Transverse colon (tissue), 4 donors: ENCODE results near the gene DPH1. TPM values are rescaled to one million over a fixed set of nuclear protein-coding genes. Genes with fewer than 3 reads are reported as not detected.

Source experiments
- DNase-seq: peaks from one replicate; pipeline ENCODE4 v3.0.0-alpha.2; 2019
- H3K27ac ChIP-seq, 4 donors: fragments of 200-600 bp; sonication (generic); 2 replicates each; pipeline ENCODE4 v1.5.1; 2016 to 2018; ENCODE audit warnings: inconsistent platforms in 4 of 4
- H3K27me3 ChIP-seq: fragments of 200-600 bp; sonication (generic); 2 replicates; pipeline ENCODE4 v1.5.1; 2017; ENCODE audit warnings: inconsistent platforms
- H3K36me3 ChIP-seq, 4 donors: fragments of 200-600 bp; sonication (generic); 2 replicates each; pipeline ENCODE4 v1.5.1; 2017 to 2019; ENCODE audit warnings: inconsistent platforms in 4 of 4
- H3K4me1 ChIP-seq, 4 donors: fragments of 200-600 bp; sonication (generic); 2 replicates each; pipeline ENCODE4 v1.5.1; 2017 to 2020; ENCODE audit warnings: inconsistent platforms in 4 of 4
- H3K4me3 ChIP-seq, 4 donors: fragments of 200-600 bp; sonication (generic); 1 replicate in 1 of 4; 2 replicates in 3 of 4; pipeline versions ENCODE4 v1.5.1 to v1.6.1; 2017 to 2019; ENCODE audit warnings: inconsistent platforms in 4 of 4
- H3K9me3 ChIP-seq, 2 donors: fragments of 200-600 bp; sonication (generic); 2 replicates each; pipeline ENCODE4 v1.5.1; 2017 to 2019; ENCODE audit warnings: inconsistent platforms in 2 of 2
- EP300 ChIP-seq: sonication (generic); formaldehyde crosslinking; IDR thresholded peaks from one replicate; pipeline ENCODE4 v1.6.1; 2017; ENCODE audit warnings: antibody characterized with exemption, low read depth
- POLR2A ChIP-seq: fragments of 450-650 bp; IDR thresholded peaks from one replicate; pipeline ENCODE4 v1.6.1; 2016; ENCODE audit warnings: antibody characterized with exemption, mild to moderate bottlenecking, moderate library complexity
- POLR2AphosphoS5 ChIP-seq, 3 donors: sonication (generic); formaldehyde crosslinking; IDR thresholded peaks; one replicate each; pipeline ENCODE4 v1.6.1; 2016; ENCODE audit warnings: antibody characterized with exemption in 3 of 3
- WGBS, 2 donors: methylation state at CpG; one replicate each; pipeline ENCODE4 v1.1.5; 2018; ENCODE audit warnings: low coverage in 1 of 2; 5-methylcytosine and 5-hydroxymethylcytosine counted together
- in situ Hi-C, 4 donors: fragments of 200-750 bp; cut with MboI; loops; one replicate each; pipeline versions ENCODE4 v1.15.0 to v1.15.1; 2017; ENCODE audit warnings: low sequenced_read_pairs in 3 of 4, low pct_ligation_motif_present in 1 of 4, low pct_unique_long_range_greater_than_20kb in 1 of 4
- intact Hi-C: fragments of 100-400 bp; cut with DNase I; formaldehyde crosslinking; loops from one replicate; pipeline ENCODE4 v1.15.1; 2023; ENCODE audit warnings: low total_unique reads
- total RNA-seq, 4 donors: library from RNA; depleted of rRNA; stranded (reverse); fragments of >200 nt; gene quantifications; one replicate each; pipeline ENCODE4 v1.1.0, GENCODE V29; 2016
- TF ChIP-seq, protein P1 (sequence below), 5 experiments: fragments of 200-600 bp in 3 of 5; fragments of 450-650 bp in 2 of 5; sonication (generic) in 3 of 5; IDR thresholded peaks; 1 replicate in 2 of 5; 2 replicates in 3 of 5; pipeline ENCODE4 v1.5.1; 2016 to 2017; ENCODE audit warnings: antibody characterized with exemption in 5 of 5, inconsistent platforms in 3 of 5, mild to moderate bottlenecking in 2 of 5, moderate library complexity in 1 of 5

Gene DPH1
- total RNA-seq, 4 donors from 2014 or later = 32.4 to 88.8 (median 58.9) TPM

DNA sequence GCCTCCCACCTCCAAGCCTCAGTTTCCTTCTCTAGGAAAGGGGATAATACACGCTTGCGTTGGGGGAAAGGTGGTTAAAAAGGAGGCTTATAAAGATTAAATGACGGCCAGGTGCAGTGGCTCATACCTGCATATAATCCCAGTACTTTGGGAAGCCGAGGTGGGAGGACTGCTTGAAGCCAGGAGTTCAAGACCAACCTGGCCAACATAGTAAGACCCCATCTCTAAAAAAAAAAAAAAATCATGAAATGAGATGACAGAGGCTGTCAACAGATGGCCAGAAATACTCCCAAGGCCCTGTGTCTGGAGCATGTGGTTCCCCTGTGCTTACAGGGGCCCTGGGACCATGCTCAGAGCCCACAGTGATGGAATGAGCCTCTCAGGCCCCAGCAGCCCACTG lies 35.2 kb upstream of the DPH1 start:
- Histone ChIP-seq H3K27me3 (peaks cover 4% of the 10 kb centered on the region), H3K27ac (no peak overlapping the region), H3K4me3 (no peak overlapping the region), H3K4me1 (peaks cover 13 to 28% (median 23%) of the 10 kb centered on the region in 4 donors), H3K9me3 (no peaks in the 10 kb centered on the region), H3K36me3 (no peaks in the 10 kb centered on the region)
- TF ChIP-seq EP300 (no peak), POLR2AphosphoS5 (IDR thresholded peaks at IDR 0.05) (no peak), POLR2A (no peak)
- TF ChIP-seq, protein P1, sequence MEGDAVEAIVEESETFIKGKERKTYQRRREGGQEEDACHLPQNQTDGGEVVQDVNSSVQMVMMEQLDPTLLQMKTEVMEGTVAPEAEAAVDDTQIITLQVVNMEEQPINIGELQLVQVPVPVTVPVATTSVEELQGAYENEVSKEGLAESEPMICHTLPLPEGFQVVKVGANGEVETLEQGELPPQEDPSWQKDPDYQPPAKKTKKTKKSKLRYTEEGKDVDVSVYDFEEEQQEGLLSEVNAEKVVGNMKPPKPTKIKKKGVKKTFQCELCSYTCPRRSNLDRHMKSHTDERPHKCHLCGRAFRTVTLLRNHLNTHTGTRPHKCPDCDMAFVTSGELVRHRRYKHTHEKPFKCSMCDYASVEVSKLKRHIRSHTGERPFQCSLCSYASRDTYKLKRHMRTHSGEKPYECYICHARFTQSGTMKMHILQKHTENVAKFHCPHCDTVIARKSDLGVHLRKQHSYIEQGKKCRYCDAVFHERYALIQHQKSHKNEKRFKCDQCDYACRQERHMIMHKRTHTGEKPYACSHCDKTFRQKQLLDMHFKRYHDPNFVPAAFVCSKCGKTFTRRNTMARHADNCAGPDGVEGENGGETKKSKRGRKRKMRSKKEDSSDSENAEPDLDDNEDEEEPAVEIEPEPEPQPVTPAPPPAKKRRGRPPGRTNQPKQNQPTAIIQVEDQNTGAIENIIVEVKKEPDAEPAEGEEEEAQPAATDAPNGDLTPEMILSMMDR (IDR thresholded peaks at IDR 0.05) = no peak
- intact Hi-C loops (no loop called here), in situ Hi-C loops (no loop called here)
- 80 to 97% methylated on average over 1 to 4 of the region's 4 CpGs for WGBS, 2 donors
- DNase-seq = no peak

DNA sequence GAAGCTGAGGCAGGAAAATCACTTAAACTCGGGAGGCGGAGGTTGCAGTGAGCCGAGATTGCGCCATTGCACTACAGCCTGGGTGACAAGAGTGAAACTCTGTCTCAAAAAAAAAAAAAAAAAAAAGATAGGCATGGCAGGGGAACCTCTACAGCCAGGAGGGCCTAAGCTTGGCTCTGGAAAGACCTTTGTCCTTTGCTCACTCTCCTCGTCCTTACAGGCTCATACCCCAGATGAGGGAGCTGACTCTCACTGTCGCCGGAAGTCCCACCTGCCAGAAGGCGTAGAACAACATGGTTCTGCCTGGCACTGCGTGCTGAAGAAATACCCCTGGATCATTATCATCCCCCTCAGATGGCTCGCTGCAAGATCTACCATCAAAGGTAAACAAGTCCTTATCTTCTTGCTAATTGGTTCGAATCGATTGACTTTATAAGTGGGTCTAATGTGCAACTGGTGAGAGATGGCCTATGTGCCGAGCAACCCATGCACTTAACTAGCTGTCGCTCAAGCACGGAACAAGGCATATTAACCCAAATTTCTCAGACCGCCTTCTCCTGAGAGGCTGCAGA lies 34.5 kb upstream of the DPH1 start:
- no peak for DNase-seq
- Histone ChIP-seq H3K4me1 (peaks cover 20 to 35% (median 30%) of the 10 kb centered on the region in 4 donors), H3K9me3 (no peaks in the 10 kb centered on the region), H3K4me3 (no peak overlapping the region), H3K36me3 (no peaks in the 10 kb centered on the region), H3K27ac (no peak overlapping the region), H3K27me3 (peaks cover 4% of the 10 kb centered on the region)
- TF ChIP-seq, protein P1 (IDR thresholded peaks at IDR 0.05) = no peak
- no peak for TF ChIP-seq EP300
- TF ChIP-seq POLR2A = no peak
- TF ChIP-seq POLR2AphosphoS5 (IDR thresholded peaks at IDR 0.05) = no peak
- intact Hi-C loops = no loop called here
- 90 to 93% methylated on average over 4 to 16 of the region's 16 CpGs for WGBS, 2 donors
- in situ Hi-C loops = no loop called here

DNA sequence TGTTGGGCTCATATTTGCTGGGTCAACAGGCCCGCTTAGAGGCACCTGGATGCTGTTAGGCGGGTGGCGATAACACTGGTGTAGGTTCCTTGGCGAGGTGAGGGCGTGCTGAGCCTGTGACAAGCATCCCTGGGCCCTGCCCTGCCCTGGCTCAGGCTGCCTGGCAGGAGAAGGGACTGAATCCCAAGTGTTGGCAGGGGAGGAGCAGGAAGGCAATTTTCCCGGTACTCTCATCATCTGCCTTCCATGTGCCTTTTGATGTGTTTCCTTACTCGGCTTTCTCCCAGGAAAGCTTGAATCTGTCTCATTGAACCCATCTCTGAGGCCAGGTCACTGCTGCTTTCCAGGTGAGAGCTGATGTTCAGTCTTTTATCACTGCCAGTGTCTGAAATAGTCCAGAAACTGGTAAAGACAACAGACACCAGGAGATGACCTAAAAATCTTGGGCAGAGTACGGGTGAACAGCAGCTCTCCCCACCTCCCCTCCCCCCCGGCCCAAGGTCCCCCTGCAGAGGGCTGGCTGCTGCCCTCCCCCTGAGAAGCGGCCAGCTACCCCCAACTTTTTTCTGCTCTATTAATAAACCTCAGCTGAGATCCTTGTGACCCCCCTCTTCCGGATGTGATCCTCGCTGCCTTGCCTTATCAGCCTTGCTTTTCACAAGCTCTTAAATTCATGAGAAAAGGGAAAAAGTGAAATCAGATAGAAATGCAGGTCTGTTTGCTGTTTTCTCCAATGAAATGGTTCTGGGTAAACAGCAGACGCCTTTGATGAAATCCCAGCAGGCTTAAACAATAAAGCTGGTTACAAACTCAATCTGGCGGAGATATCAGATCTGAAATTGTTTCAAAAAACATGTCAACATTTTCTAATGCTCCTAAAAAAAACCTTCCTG lies 33.8 kb upstream of the DPH1 start:
- no peak overlapping the region for H3K27ac ChIP-seq

GRCh38 chr17:1996800-1997288 lies 33.1 kb upstream of the DPH1 start:
- Histone ChIP-seq H3K9me3 (no peaks in the 10 kb centered on the region), H3K27me3 (peaks cover 4% of the 10 kb centered on the region), H3K4me1 (peaks cover 20 to 39% (median 30%) of the 10 kb centered on the region in 4 donors), H3K36me3 (no peaks in the 10 kb centered on the region), H3K27ac (peak overlapping the region in 1 of 4 donors; percentile 78), H3K4me3 (no peak overlapping the region)
- intact Hi-C loops (no loop called here), in situ Hi-C loops (no loop called here)
- WGBS, 2 donors = 87% methylated on average over 5 to 9 of the region's 9 CpGs
- TF ChIP-seq POLR2A = no peak
- no peak for TF ChIP-seq EP300
- TF ChIP-seq, protein P1 (IDR thresholded peaks at IDR 0.05) = no peak
- no peak for TF ChIP-seq POLR2AphosphoS5 (IDR thresholded peaks at IDR 0.05)
- DNase-seq = no peak

More for the DNA sequence above, 33.8 kb upstream of the DPH1 start:
- no peak overlapping the region for H3K4me3 ChIP-seq
- WGBS, 2 donors = 82 to 84% methylated on average over 4 to 14 of the region's 14 CpGs
- no peaks in the 10 kb centered on the region for H3K9me3 ChIP-seq
- no peak for TF ChIP-seq EP300
- no peak for TF ChIP-seq POLR2A
- TF ChIP-seq, protein P1 (IDR thresholded peaks at IDR 0.05) = no peak
- no peak for TF ChIP-seq POLR2AphosphoS5 (IDR thresholded peaks at IDR 0.05)
- in situ Hi-C loops (no loop called here), intact Hi-C loops (no loop called here)
- H3K27me3 ChIP-seq = peaks cover 4% of the 10 kb centered on the region
- H3K4me1 ChIP-seq = peaks cover 20 to 39% (median 30%) of the 10 kb centered on the region in 4 donors
- DNase-seq = no peak
- no peaks in the 10 kb centered on the region for H3K36me3 ChIP-seq
